Measurements from ENCODE around the gene SH3RF3. TPM values are rescaled to one million over a fixed set of nuclear protein-coding genes. Genes with fewer than 3 reads are reported as not detected.

The SH3RF3 gene
- total RNA-seq, 1 donor from 2014 or later, result 1.3 TPM

GRCh38 chr2:109341355-109342255, 212.6 kb downstream of the SH3RF3 start:
- no peak overlapping the region for H3K4me3 Mint-ChIP-seq (ENCODE audit: low read depth)
- peaks cover 1% of the 10 kb centered on the region for H3K4me1 Mint-ChIP-seq (ENCODE audit: low read depth)
- H3K36me3 Mint-ChIP-seq (ENCODE audit: insufficient read depth), result no peaks in the 10 kb centered on the region
- TF ChIP-seq, protein P1, sequence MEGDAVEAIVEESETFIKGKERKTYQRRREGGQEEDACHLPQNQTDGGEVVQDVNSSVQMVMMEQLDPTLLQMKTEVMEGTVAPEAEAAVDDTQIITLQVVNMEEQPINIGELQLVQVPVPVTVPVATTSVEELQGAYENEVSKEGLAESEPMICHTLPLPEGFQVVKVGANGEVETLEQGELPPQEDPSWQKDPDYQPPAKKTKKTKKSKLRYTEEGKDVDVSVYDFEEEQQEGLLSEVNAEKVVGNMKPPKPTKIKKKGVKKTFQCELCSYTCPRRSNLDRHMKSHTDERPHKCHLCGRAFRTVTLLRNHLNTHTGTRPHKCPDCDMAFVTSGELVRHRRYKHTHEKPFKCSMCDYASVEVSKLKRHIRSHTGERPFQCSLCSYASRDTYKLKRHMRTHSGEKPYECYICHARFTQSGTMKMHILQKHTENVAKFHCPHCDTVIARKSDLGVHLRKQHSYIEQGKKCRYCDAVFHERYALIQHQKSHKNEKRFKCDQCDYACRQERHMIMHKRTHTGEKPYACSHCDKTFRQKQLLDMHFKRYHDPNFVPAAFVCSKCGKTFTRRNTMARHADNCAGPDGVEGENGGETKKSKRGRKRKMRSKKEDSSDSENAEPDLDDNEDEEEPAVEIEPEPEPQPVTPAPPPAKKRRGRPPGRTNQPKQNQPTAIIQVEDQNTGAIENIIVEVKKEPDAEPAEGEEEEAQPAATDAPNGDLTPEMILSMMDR (IDR thresholded peaks at IDR 0.05; ENCODE audit: unreplicated experiment), result no peak
- no peak for DNase-seq (ENCODE audit: low spot score, unreplicated experiment)
- H3K9me3 Mint-ChIP-seq (ENCODE audit: low read depth), result no peaks in the 10 kb centered on the region
- peaks cover 7% of the 10 kb centered on the region for H3K27me3 Mint-ChIP-seq
- no peak overlapping the region for H3K27ac Mint-ChIP-seq

GRCh38 chr2:109342256-109342850, 213.3 kb downstream of the SH3RF3 start:
- H3K27me3 Mint-ChIP-seq, result peaks cover 7% of the 10 kb centered on the region

GRCh38 chr2:109342930-109343329, 213.9 kb downstream of the SH3RF3 start:
- H3K27me3 Mint-ChIP-seq, result peaks cover 7% of the 10 kb centered on the region
- no peak overlapping the region for H3K4me3 Mint-ChIP-seq (ENCODE audit: low read depth)
- H3K27ac Mint-ChIP-seq, result no peak overlapping the region
- TF ChIP-seq, protein P1 (IDR thresholded peaks at IDR 0.05; ENCODE audit: unreplicated experiment), result no peak
- DNase-seq (ENCODE audit: low spot score, unreplicated experiment), result no peak
- no peaks in the 10 kb centered on the region for H3K9me3 Mint-ChIP-seq (ENCODE audit: low read depth)
- H3K36me3 Mint-ChIP-seq (ENCODE audit: insufficient read depth), result no peaks in the 10 kb centered on the region
- H3K4me1 Mint-ChIP-seq (ENCODE audit: low read depth), result peaks cover 1% of the 10 kb centered on the region

More at GRCh38 chr2:109342256-109342850, 213.3 kb downstream of the SH3RF3 start:
- Mint-ChIP-seq H3K9me3 (ENCODE audit: low read depth) (no peaks in the 10 kb centered on the region), H3K27ac (no peak overlapping the region), H3K36me3 (ENCODE audit: insufficient read depth) (no peaks in the 10 kb centered on the region), H3K4me1 (ENCODE audit: low read depth) (peaks cover 1% of the 10 kb centered on the region), H3K4me3 (ENCODE audit: low read depth) (no peak overlapping the region)
- no peak for DNase-seq (ENCODE audit: low spot score, unreplicated experiment)
- TF ChIP-seq, protein P1 (IDR thresholded peaks at IDR 0.05; ENCODE audit: unreplicated experiment), result no peak

DNA sequence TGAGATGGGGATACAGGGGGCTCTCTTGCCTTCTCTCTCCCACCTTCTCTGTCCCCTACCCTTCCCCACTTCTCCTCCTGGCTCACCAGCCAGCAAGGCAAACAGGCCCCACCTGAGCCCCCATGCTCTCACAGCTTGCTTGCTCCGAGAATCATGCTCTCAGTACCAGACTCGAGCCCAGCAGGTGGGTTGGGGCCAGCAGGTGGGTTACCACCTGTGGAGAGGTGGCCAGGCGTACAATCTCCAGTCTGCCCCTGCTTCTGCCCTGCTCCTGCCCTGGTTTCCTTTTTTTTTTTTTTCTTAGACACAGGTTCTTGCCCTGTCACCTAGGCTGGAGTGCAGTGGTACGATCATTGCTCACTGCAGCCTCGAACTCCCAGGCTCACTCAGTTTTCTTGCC, 214.5 kb downstream of the SH3RF3 start:
- Mint-ChIP-seq H3K4me1 (ENCODE audit: low read depth) (peaks cover 1% of the 10 kb centered on the region), H3K27me3 (peaks cover 7% of the 10 kb centered on the region), H3K36me3 (ENCODE audit: insufficient read depth) (no peaks in the 10 kb centered on the region), H3K9me3 (ENCODE audit: low read depth) (no peaks in the 10 kb centered on the region), H3K27ac (no peak overlapping the region), H3K4me3 (ENCODE audit: low read depth) (no peak overlapping the region)
- TF ChIP-seq, protein P1 (IDR thresholded peaks at IDR 0.05; ENCODE audit: unreplicated experiment), result no peak
- no peak for DNase-seq (ENCODE audit: low spot score, unreplicated experiment)

DNA sequence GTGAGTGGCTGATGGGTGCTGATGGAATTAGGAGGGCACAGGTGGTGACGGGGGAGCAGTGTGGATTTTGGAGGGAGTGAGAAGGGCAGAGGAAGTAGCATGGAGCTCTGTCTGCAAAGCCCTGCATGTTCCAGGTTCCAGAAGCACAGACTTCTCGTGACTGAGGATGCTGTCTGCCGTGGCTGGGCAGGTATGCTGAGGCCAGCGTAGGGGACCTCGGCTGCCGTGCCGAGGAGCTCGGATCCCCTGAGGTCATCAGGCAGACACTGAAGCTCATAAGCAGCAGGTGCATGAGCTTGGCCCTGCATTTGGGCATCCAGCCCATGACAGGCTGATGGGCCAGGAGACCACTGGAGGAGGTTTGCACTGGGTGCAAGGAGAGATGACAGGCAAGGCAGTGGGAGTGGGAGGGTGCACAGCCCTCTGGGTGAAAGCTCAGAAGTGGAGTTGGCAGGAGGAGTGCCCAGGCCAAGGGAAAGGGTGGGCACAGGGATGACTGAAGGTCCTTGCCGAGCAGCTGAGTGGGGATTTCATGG, 215.3 kb downstream of the SH3RF3 start:
- Mint-ChIP-seq H3K4me1 (ENCODE audit: low read depth) (peaks cover 1% of the 10 kb centered on the region), H3K27me3 (peaks cover 11% of the 10 kb centered on the region), H3K36me3 (ENCODE audit: insufficient read depth) (no peaks in the 10 kb centered on the region), H3K27ac (no peak overlapping the region), H3K9me3 (ENCODE audit: low read depth) (no peaks in the 10 kb centered on the region), H3K4me3 (ENCODE audit: low read depth) (no peak overlapping the region)
- TF ChIP-seq, protein P1 (IDR thresholded peaks at IDR 0.05; ENCODE audit: unreplicated experiment), result no peak
- DNase-seq (ENCODE audit: low spot score, unreplicated experiment), result no peak
